Brain pericyte (primary cell): ENCODE measurements around the gene PHF14.
"Not testable (repeated sequence)": the region's sequence is repeated elsewhere in the genome, so short reads cannot be mapped to it uniquely, and the experiment has no call there.

Source experiments
- DNase-seq: peaks from one replicate; pipeline ENCODE4 v3.0.0-alpha.2; 2012; ENCODE audit warnings: low read depth, low spot score

PHF14 gene

DNA sequence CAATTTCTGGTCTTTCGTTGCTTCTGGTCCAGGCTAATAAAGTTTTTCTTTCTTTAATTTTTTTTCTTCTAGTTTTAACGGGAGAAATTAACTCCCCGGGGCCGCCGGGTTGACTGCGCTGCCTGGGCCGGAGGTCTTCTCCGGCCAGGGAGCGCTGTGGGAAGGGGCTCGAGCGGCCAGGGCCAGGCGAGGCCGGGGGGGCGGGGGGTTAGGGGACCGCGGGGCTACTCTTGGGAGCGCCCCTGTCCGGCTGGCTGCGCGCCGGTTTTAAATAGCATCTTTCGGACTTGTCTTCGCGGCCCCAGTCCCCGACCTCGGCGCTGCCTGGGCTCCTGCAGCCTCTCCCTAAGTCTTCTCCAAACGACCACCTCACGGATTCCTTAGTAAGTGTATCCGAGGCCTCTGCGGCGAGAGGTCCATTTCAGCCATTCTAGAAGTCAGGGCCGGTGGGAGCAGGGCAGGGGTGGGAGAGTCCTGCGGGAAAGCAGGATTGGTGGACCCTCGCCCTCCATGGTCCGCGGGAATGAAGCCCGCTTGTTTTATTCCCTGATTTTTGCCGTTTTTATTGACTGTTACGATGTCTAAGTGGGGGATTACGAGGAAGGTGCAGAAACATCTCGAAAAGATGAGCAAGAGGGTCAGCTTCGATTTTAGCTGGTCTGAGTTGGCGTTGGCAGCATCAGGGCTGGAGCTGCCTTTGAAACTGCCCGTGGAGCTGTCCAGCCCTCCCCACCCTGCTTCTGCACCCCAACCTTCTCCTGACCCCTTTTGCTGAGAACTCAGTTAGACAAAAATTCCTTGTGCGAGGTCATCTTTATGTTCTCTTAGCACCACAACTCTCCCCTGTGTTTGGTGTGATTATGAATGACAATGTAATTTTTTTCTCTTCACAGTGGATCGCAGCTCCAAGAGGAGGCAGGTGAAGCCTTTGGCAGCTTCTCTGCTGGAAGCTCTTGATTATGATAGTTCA, 555 bp downstream of the PHF14 start:
- DNase-seq = no peak

DNA sequence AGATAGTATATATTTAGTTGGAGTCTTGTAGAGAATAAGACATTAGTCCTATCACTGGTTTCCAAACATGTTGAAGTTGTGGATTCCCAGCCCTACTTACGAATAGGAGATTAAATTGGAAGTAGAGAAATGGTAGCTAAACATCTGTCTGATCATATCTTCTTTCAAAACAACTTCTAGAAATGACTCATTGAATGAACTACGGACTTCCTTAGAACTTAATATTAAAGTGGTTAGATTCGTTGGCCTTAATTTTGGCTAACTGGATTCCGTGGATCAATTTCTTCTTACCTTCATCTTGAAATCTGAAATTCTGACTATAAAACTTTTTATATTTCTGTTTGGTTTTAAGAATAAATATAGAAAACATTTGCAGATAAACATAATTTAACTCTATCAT, 3.4 kb downstream of the PHF14 start:
- no peak for DNase-seq

GRCh38 chr7:10981317-10981716, 7.6 kb downstream of the PHF14 start:
- DNase-seq = no peak

GRCh38 chr7:10990748-10991147, 17.1 kb downstream of the PHF14 start:
- DNase-seq = not testable (repeated sequence)

GRCh38 chr7:10995482-10996166, 22.0 kb downstream of the PHF14 start:
- DNase-seq = not testable (repeated sequence)

GRCh38 chr7:10998996-10999757, 25.5 kb downstream of the PHF14 start:
- DNase-seq = no peak

GRCh38 chr7:11005202-11005601, 31.5 kb downstream of the PHF14 start:
- DNase-seq = no peak

- DNase-seq = no peak
Measured at GRCh38 chr7:11006291-11006690, 32.6 kb downstream of the PHF14 start.

DNA sequence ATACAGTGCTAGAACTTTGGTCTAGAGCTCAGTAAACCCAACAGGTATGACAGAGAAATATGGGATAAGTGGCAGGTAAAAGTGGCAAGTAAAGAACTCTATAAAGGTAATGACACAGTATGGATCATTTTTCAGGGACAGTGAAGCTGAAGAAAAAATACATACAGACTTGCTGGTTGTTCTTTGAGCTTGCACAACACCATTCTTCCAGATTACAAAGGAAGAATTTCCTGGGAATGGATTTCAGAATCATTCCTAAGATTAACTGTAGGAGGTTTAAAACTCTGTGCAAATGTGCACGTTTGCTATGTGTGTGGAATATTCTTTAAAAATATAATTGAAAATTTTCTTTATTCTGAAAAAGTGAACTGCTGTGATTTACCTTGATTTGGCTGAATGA, 36.0 kb downstream of the PHF14 start:
- DNase-seq = no peak

GRCh38 chr7:11021468-11021867, 47.8 kb downstream of the PHF14 start:
- no peak for DNase-seq

GRCh38 chr7:11026452-11027359, 53.0 kb downstream of the PHF14 start:
- DNase-seq = no peak

DNA sequence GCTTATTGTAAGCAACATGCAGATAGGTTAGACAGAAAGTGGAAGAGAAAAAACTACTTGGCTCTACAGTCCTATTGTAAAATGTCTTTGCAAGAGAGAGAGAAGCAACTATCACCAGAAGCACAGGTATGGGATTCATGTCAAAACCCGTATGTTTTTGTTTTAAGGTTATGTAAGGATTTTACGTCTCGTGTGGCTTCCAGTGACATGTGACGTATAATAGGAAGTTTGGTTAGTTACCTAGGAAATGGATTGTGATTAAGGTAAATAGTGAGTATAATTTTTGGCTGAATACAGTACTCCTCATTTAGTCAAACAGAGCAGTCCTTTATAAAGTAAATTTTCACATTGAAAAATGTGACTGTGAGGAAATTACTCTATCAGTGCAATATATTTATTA, 62.0 kb downstream of the PHF14 start:
- DNase-seq = no peak

GRCh38 chr7:11039974-11040373, 66.3 kb downstream of the PHF14 start:
- no peak for DNase-seq

- DNase-seq = no peak
Measured at GRCh38 chr7:11054033-11054432, 80.4 kb downstream of the PHF14 start.

GRCh38 chr7:11060893-11061292, 87.2 kb downstream of the PHF14 start:
- DNase-seq = no peak

GRCh38 chr7:11062110-11062509, 88.4 kb downstream of the PHF14 start:
- DNase-seq = no peak

- DNase-seq = no peak
Measured at GRCh38 chr7:11069591-11069990, 95.9 kb downstream of the PHF14 start.

DNA sequence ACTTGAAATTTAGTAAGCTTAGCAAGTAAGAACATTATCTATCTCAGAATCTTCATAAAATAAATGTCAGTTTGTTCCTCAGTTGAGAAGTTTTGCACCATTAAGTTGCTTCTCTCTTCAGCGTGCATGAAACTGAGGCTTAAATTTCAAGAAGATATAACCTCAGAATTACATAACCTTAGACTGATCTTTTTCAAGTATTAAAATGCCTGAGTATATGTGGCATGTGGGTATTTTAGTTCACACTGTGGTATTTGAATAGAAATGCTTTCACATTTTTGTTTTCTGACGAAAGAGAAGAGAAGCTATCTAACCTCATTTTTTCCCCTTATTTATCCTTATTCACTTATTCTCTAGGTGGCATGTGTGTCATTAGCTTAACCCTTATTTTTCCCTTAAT, 104.1 kb downstream of the PHF14 start:
- no peak for DNase-seq

GRCh38 chr7:11078247-11078834, 104.7 kb downstream of the PHF14 start:
- DNase-seq = no peak

- no peak for DNase-seq
Measured at GRCh38 chr7:11079907-11080306, 106.2 kb downstream of the PHF14 start.

DNA sequence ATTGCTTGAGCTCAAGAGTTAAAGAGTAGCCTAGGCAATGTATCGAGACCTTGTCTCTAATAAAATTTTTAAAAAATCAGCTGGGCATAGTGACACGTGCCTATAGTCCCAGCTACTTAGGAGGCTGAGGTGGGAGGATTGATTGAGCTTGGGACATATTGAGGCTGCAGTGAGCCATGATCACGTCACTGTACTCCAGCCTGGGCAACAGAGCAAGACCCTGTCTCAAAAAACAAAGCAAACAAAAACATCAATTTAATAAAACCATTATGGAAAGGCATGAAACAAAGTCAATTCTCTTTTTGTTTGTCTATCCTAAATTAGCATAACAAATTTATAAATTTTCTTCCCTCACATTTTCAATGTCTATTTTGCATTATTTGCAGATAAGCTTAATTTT, 108.4 kb downstream of the PHF14 start:
- DNase-seq = no peak
